GM12878 (cell line): ENCODE results near the gene SLC37A1. TPM values are rescaled to one million over a fixed set of nuclear protein-coding genes. Genes with fewer than 3 reads are reported as not detected.
A peak's percentile ranks its signal among the peaks of the same experiment; 100 is the strongest.

Experiments used
- CREB1 ChIP-seq: IDR thresholded peaks from 2 replicates; pipeline ENCODE4 v1.6.1; 2012; ENCODE audit warnings: low read depth, mild to moderate bottlenecking, inconsistent platforms
- DPF2 ChIP-seq: fragments of 450-650 bp; IDR thresholded peaks from 2 replicates; pipeline ENCODE4 v1.6.1; 2017; ENCODE audit warnings: mild to moderate bottlenecking
- EGR1 ChIP-seq, 2 experiments: IDR thresholded peaks; 1 replicate in 1 of 2; 2 replicates in 1 of 2; pipeline ENCODE4 v1.6.1; 2011 to 2012; ENCODE audit warnings: low read depth in 2 of 2, low read length in 2 of 2, borderline replicate concordance in 1 of 2, mild to moderate bottlenecking in 1 of 2, moderate library complexity in 1 of 2
- FOXK2 ChIP-seq: fragments of 450-650 bp; IDR thresholded peaks from 2 replicates; pipeline ENCODE4 v1.6.1; 2017; ENCODE audit warnings: mild to moderate bottlenecking, moderate library complexity
- GATAD2B ChIP-seq: fragments of 450-650 bp; conservative IDR thresholded peaks from 2 replicates; pipeline ENCODE4 v1.6.1; 2017; ENCODE audit warnings: low read depth, mild to moderate bottlenecking, moderate library complexity
- HDAC6 ChIP-seq: fragments of 200-600 bp; sonication (generic); IDR thresholded peaks from one replicate; pipeline ENCODE4 v1.8.0; 2017; ENCODE audit warnings: antibody characterized with exemption; ENCODE audit not compliant: unreplicated experiment
- IKZF2 ChIP-seq, 2 experiments: fragments of 450-650 bp; IDR thresholded peaks; 2 replicates each; pipeline ENCODE4 v1.6.1; 2017; ENCODE audit warnings: mild to moderate bottlenecking in 2 of 2, moderate library complexity in 2 of 2
- KDM1A ChIP-seq: fragments of 200-600 bp; sonication (generic); IDR thresholded peaks from 2 replicates; pipeline ENCODE4 v1.6.1; 2016; ENCODE audit warnings: borderline replicate concordance
- KLF5 ChIP-seq: fragments of 450-650 bp; IDR thresholded peaks from 2 replicates; pipeline ENCODE4 v1.6.1; 2014; ENCODE audit warnings: mild to moderate bottlenecking; ENCODE audit not compliant: partially characterized antibody
- MEF2B ChIP-seq: fragments of 450-650 bp; IDR thresholded peaks from 2 replicates; pipeline ENCODE4 v1.6.1; 2018; ENCODE audit warnings: mild to moderate bottlenecking, moderate library complexity; ENCODE audit not compliant: partially characterized antibody, poor library complexity, severe bottlenecking
- MTA3 ChIP-seq: IDR thresholded peaks from 2 replicates; pipeline ENCODE4 v1.6.1; 2012; ENCODE audit warnings: low read length, inconsistent platforms, borderline replicate concordance
- PAX5 ChIP-seq: IDR thresholded peaks from 2 replicates; pipeline ENCODE4 v1.6.1; 2011; ENCODE audit warnings: low read depth, low read length, borderline replicate concordance
- POU2F2 ChIP-seq: IDR thresholded peaks from 3 replicates; pipeline ENCODE4 v1.6.1; 2011; ENCODE audit warnings: low read depth, mild to moderate bottlenecking, low read length, borderline replicate concordance
- RAD21 ChIP-seq: IDR thresholded peaks from 2 replicates; pipeline ENCODE4 v1.6.1; 2011; ENCODE audit warnings: mild to moderate bottlenecking, low read depth, low read length, moderate library complexity; ENCODE audit not compliant: insufficient read depth
- RAD51 ChIP-seq: fragments of 450-650 bp; IDR thresholded peaks from 2 replicates; pipeline ENCODE4 v1.6.1; 2016; ENCODE audit warnings: moderate library complexity, mild to moderate bottlenecking, inconsistent platforms
- SMAD1 ChIP-seq: fragments of 450-650 bp; IDR thresholded peaks from 2 replicates; pipeline ENCODE4 v1.6.1; 2018; ENCODE audit warnings: mild to moderate bottlenecking, low read depth; ENCODE audit not compliant: partially characterized antibody
- SPI1 ChIP-seq: IDR thresholded peaks from 2 replicates; pipeline ENCODE4 v1.6.1; 2011; ENCODE audit warnings: low read depth, mild to moderate bottlenecking, low read length, moderate library complexity, borderline replicate concordance; ENCODE audit not compliant: insufficient read depth
- SUPT20H ChIP-seq: IDR thresholded peaks from 2 replicates; pipeline ENCODE4 v1.6.1; 2011; ENCODE audit warnings: low read depth, mild to moderate bottlenecking, low read length, moderate library complexity, borderline replicate concordance; ENCODE audit not compliant: control insufficient read depth
- TCF7 ChIP-seq: IDR thresholded peaks from 2 replicates; pipeline ENCODE4 v1.6.1; 2014; ENCODE audit warnings: antibody characterized with exemption, borderline replicate concordance
- WRNIP1 ChIP-seq: IDR thresholded peaks from 2 replicates; pipeline ENCODE4 v1.6.1; 2011; ENCODE audit warnings: low read depth, low read length, improper control_type of control experiment, borderline replicate concordance
- ZNF207 ChIP-seq: fragments of 450-650 bp; IDR thresholded peaks from 2 replicates; pipeline ENCODE4 v1.6.1; 2014; ENCODE audit warnings: antibody characterized with exemption, mild to moderate bottlenecking, borderline replicate concordance
- ZNF274 ChIP-seq: IDR thresholded peaks from one replicate; pipeline ENCODE4 v1.8.0; 2011; ENCODE audit not compliant: insufficient read length, insufficient read depth
- ZNF592 ChIP-seq: fragments of 450-650 bp; IDR thresholded peaks from 2 replicates; pipeline ENCODE4 v1.6.1; 2017; ENCODE audit warnings: mild to moderate bottlenecking, moderate library complexity
- ZNF622 ChIP-seq: fragments of 450-650 bp; IDR thresholded peaks from 2 replicates; pipeline ENCODE4 v1.6.1; 2017; ENCODE audit warnings: mild to moderate bottlenecking, inconsistent platforms
- polyA plus RNA-seq, 11 experiments: library from polyadenylated mRNA; depleted of rRNA in 4 of 11; unstranded in 6 of 11; stranded (reverse) in 5 of 11; fragments of >200 nt; fragmentation: Nextera tagmentation in 4 of 11; fragmentation: Illumina TruSeq in 1 of 11; extraction: Ambion mirVana in 4 of 11; extraction: Trizol in 1 of 11; gene quantifications; 1 replicate in 1 of 11; 2 replicates in 10 of 11; pipeline versions ENCODE4 v1.2.1 to v1.2.3, GENCODE V29; 2011 to 2016; ENCODE audit warnings: inconsistent platforms in 2 of 11, missing spikeins in 2 of 11, low read depth in 1 of 11
- total RNA-seq, 4 experiments: library from RNA; depleted of rRNA in 3 of 4; stranded (reverse); fragments of >200 nt in 3 of 4; fragmentation: Illumina TruSeq in 1 of 4; extraction: Trizol in 1 of 4; gene quantifications; 2 replicates each; pipeline versions ENCODE4 v1.2.1 to v1.2.3, GENCODE V29; 2013 to 2021
- TF ChIP-seq, protein P1 (sequence below): fragments of 450-650 bp; IDR thresholded peaks from 2 replicates; pipeline ENCODE4 v1.6.1; 2016; ENCODE audit warnings: mild to moderate bottlenecking
- TF ChIP-seq, protein P2 (sequence below): IDR thresholded peaks from 2 replicates; pipeline ENCODE4 v1.6.1; 2012; ENCODE audit warnings: low read depth, low read length, improper control_type of control experiment

The SLC37A1 gene
- total and polyA plus RNA-seq, 10 of the 15 experiments (the other 5 are each of a cell fraction or from before 2014, with no cell fraction given) = 1.1 to 35.5 (median 24.4) TPM

DNA sequence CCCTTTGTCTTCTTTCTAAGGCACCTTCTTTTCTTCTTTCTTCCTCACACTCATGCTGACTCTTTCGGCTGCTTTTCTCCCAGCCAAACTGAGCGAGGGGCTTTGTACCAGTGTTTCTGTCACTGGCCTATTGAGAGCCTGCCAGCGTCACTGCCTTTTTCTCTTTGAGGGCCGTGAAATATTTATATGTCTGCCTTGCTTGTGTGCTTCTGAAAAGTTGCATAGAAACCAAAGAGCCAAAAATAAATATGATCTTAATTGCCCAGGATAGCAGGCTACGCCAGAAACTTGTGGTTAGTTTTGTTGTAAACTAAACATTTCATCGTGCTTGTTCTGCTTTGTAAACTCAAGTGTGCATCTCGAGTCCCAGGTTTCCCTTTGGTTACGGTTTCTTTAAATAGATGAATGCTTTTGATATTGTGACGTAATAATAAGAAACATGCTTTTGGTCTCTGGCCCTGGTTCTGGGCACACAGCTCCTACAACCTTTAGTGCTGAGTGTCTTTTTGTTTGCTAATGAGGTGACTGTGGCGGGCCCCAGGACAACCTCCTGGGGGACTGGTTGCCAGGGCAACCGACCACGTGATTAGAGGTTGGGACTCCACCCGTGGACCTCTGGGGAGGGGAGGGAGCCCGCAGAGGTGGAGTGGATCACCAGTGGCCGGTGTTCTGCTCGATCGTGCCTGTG lies 10.8 kb downstream of the SLC37A1 start (continued):
- TF ChIP-seq SMAD1 = peak; percentile 21
- TF ChIP-seq SUPT20H = no peak
- TF ChIP-seq, protein P1, sequence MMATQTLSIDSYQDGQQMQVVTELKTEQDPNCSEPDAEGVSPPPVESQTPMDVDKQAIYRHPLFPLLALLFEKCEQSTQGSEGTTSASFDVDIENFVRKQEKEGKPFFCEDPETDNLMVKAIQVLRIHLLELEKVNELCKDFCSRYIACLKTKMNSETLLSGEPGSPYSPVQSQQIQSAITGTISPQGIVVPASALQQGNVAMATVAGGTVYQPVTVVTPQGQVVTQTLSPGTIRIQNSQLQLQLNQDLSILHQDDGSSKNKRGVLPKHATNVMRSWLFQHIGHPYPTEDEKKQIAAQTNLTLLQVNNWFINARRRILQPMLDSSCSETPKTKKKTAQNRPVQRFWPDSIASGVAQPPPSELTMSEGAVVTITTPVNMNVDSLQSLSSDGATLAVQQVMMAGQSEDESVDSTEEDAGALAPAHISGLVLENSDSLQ = no peak
- no peak for TF ChIP-seq KDM1A
- TF ChIP-seq RAD51 = peak; percentile 96
- TF ChIP-seq ZNF622 = no peak
- TF ChIP-seq ZNF207 = no peak
- peak; percentile 69; the same call in 1 of the 2 replicates for TF ChIP-seq CREB1
- TF ChIP-seq KLF5 = no peak
- no peak for TF ChIP-seq DPF2
- no peak for TF ChIP-seq SPI1
- TF ChIP-seq ZNF274 = no peak
- peak; percentile 67; the same call in 2 of the 3 replicates for TF ChIP-seq POU2F2
- 0 out of 3 replicates have a peak, but pooled peaks of 1 of the 2 experiments have one; percentile 3 for TF ChIP-seq EGR1 (IDR thresholded peaks at IDR 0.05; ENCODE audit: borderline replicate concordance in 1 of 2, low read depth in 2 of 2, low read length in 2 of 2)
- peak; percentile 87 to 88 for TF ChIP-seq IKZF2 (IDR thresholded peaks at IDR 0.05)
- TF ChIP-seq WRNIP1 = no peak
- TF ChIP-seq TCF7 = no peak
- TF ChIP-seq MEF2B = peak; percentile 94
- TF ChIP-seq ZNF592 = no peak
- no peak for TF ChIP-seq GATAD2B
- TF ChIP-seq, protein P2, sequence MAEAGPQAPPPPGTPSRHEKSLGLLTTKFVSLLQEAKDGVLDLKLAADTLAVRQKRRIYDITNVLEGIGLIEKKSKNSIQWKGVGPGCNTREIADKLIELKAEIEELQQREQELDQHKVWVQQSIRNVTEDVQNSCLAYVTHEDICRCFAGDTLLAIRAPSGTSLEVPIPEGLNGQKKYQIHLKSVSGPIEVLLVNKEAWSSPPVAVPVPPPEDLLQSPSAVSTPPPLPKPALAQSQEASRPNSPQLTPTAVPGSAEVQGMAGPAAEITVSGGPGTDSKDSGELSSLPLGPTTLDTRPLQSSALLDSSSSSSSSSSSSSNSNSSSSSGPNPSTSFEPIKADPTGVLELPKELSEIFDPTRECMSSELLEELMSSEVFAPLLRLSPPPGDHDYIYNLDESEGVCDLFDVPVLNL = no peak
- TF ChIP-seq FOXK2 = no peak; the same call in 1 of the 2 replicates
- TF ChIP-seq MTA3 = 0 out of 2 replicates have a peak, but pooled peaks have one; percentile 15
- no peak; the same call in 1 of the 2 replicates for TF ChIP-seq PAX5
- TF ChIP-seq RAD21 = no peak
- TF ChIP-seq HDAC6 = no peak
